Fibroblast of the aortic adventitia (primary cell): ENCODE data around the gene GRM2. TPM values are rescaled to one million over a fixed set of nuclear protein-coding genes. Genes with fewer than 3 reads are reported as not detected.

Experiments used
- DNase-seq: peaks from one replicate; pipeline ENCODE4 v3.0.0-alpha.2; 2010; ENCODE audit warnings: low read depth
- H3K4me3 ChIP-seq: 2 replicates; pipeline ENCODE4 v1.5.1; 2011; ENCODE audit warnings: low read depth, mild to moderate bottlenecking, control low read depth, low read length, moderate library complexity
- total RNA-seq: library from RNA; depleted of rRNA; stranded (reverse); fragments of >200 nt; gene quantifications from 2 replicates; pipeline ENCODE4 v1.2.3, GENCODE V29; 2012; ENCODE audit warnings: low replicate concordance
- TF ChIP-seq, protein P1 (sequence below): IDR thresholded peaks from 2 replicates; pipeline ENCODE4 v1.5.1; 2011; ENCODE audit warnings: mild to moderate bottlenecking, low read length, control low read depth, inconsistent platforms; ENCODE audit not compliant: insufficient read depth

The GRM2 gene
- total RNA-seq, 1 donor = under 0.01 TPM

DNA sequence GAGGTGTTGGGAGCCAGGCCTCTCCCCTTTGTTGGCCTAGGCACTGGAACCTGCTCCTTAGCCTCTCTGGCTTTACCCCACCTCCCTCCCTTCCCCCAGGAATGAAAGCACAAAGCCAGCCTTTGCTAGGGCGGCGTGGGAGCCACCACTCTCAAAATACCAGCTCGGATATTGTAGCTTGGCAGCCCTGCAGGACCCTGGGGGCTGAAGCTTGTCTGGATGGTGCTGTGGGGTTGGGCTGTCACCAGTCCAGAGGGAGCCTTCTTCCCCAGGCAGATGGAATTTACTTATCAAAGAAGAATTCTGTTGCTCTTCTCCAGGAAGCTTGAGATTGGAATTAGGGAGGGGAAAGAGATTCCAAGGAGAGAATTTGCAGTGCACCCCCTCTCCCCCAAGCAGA is 14.9 kb upstream of the GRM2 start:
- no peak overlapping the region for H3K4me3 ChIP-seq
- TF ChIP-seq, protein P1, sequence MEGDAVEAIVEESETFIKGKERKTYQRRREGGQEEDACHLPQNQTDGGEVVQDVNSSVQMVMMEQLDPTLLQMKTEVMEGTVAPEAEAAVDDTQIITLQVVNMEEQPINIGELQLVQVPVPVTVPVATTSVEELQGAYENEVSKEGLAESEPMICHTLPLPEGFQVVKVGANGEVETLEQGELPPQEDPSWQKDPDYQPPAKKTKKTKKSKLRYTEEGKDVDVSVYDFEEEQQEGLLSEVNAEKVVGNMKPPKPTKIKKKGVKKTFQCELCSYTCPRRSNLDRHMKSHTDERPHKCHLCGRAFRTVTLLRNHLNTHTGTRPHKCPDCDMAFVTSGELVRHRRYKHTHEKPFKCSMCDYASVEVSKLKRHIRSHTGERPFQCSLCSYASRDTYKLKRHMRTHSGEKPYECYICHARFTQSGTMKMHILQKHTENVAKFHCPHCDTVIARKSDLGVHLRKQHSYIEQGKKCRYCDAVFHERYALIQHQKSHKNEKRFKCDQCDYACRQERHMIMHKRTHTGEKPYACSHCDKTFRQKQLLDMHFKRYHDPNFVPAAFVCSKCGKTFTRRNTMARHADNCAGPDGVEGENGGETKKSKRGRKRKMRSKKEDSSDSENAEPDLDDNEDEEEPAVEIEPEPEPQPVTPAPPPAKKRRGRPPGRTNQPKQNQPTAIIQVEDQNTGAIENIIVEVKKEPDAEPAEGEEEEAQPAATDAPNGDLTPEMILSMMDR = no peak
- no peak for DNase-seq

DNA sequence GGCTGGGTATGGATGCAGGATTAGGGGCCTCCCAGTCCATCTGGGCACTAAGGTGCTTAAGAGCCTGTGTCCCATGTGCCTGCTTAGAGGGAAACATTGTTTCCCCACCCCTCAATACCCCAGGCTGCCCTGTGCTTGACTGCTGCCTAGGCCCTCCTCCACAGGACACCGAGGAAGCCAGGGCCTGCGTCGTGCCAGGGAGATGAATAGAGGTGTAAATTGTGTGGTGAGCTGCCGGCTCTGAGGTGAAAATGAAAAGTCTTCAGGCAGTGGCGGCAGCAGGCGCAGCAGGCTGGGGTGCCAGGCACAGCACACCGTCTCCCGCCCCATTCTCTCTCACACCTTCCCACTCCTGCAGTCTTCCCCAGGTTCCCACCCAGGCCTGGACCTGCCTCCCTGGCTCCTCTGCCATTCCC is 13.9 kb upstream of the GRM2 start:
- no peak overlapping the region for H3K4me3 ChIP-seq
- DNase-seq = no peak
- TF ChIP-seq, protein P1 = no peak

- no peak for DNase-seq
- no peak overlapping the region for H3K4me3 ChIP-seq
- TF ChIP-seq, protein P1 = no peak
These were observed 9.9 kb upstream of the GRM2 start for GRCh38 chr3:51696954-51697353.

GRCh38 chr3:51698209-51698608 is 8.7 kb upstream of the GRM2 start:
- DNase-seq = no peak
- H3K4me3 ChIP-seq = no peak overlapping the region
- TF ChIP-seq, protein P1 = no peak

DNA sequence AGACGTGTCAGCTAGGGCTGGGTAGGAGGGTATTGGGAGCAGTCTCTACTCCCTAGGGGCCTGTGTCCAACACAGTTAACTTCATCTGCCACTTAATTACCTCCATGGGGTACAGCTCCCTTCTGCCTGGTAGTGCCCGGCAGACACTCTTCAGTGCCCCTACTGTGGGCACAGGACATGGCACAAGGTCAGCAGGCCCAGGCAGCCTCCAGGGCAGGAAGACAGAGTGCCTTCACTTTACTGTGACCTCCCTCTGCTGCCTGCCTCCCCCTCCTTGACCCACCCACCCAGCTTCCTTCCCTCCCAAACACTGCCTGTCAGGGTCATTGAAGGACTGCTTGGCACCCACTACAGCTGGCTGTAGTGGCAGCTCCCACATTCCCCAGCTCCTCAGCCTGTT is 6.5 kb upstream of the GRM2 start:
- TF ChIP-seq, protein P1 = no peak

GRCh38 chr3:51702156-51702555 is 4.7 kb upstream of the GRM2 start:
- TF ChIP-seq, protein P1 = no peak
- no peak overlapping the region for H3K4me3 ChIP-seq
- no peak for DNase-seq

More for the DNA sequence above, 6.5 kb upstream of the GRM2 start:
- H3K4me3 ChIP-seq = no peak overlapping the region
- no peak for DNase-seq

GRCh38 chr3:51703068-51703760 is 3.7 kb upstream of the GRM2 start:
- H3K4me3 ChIP-seq = no peak overlapping the region
- TF ChIP-seq, protein P1 = no peak
- DNase-seq = no peak
